HG03469 (cell line): ENCODE results near the gene GPR27.

ENCODE experiments used
- ATAC-seq: cut with Tn5 transposase; IDR thresholded peaks from one replicate; pipeline ENCODE4 v1.9.1; 2021; ENCODE audit warnings: mild to moderate bottlenecking, moderate library complexity, moderate number of reproducible peaks; ENCODE audit not compliant: unreplicated experiment

GPR27 gene

GRCh38 chr3:71753701-71754609, at the start of gene GPR27:
Gene GPR27, plus strand, starts transcription at chr3:71753855. Its CDS starts 195 bp downstream, at chr3:71754050.
- ATAC-seq = no peak

GRCh38 chr3:71704915-71705314, 48.7 kb upstream of the GPR27 start:
- ATAC-seq = no peak

- no peak for ATAC-seq
Measured at GRCh38 chr3:71705681-71706080, 48.0 kb upstream of the GPR27 start.

DNA sequence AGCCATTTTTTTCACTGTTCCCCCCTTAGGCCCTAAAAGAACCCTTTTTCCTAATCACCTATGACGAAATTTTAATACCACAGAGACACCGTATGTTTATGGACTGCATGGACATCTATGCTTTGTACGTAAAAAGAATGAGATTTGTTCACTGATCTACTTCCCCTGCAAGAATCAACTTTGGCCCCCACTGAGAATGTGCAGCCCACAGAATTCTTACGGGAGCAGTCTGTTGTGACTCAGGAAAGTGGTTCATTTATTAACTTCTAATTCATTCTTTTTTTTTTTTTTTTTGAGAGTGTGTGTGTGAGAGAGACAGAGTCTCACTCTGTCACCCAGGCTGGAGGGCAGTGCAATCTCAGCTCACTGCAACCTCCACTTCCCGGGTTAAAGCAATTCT, 46.1 kb upstream of the GPR27 start:
- no peak for ATAC-seq

- no peak for ATAC-seq
Measured at GRCh38 chr3:71708476-71709105, 45.1 kb upstream of the GPR27 start.

GRCh38 chr3:71709908-71710511, 43.6 kb upstream of the GPR27 start:
- ATAC-seq = no peak

GRCh38 chr3:71710906-71711494, 42.7 kb upstream of the GPR27 start:
- peak; percentile 68 for ATAC-seq

GRCh38 chr3:71713041-71713440, 40.6 kb upstream of the GPR27 start:
- ATAC-seq = no peak

- no peak for ATAC-seq
Measured at GRCh38 chr3:71714595-71714994, 39.1 kb upstream of the GPR27 start.

DNA sequence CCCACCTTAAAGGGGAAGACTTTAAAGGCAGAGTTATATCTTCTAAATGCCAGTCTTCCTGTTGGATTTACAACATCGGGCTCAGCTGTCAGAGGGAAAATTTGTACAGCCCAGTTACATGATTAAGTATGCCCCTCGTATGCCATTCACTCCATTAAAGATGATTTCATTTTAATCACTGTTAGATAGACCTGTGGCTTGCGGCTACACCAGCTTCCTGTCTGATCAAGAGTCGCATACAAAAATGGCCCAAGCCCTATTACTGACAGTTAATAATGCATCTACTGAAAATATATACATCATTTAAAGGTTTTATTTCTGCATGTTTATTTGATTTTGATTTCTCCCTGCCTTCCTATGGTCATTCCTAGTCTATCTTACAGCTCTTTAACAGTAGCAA, 35.6 kb upstream of the GPR27 start:
- ATAC-seq = no peak

- no peak for ATAC-seq
Measured at GRCh38 chr3:71721002-71721401, 32.7 kb upstream of the GPR27 start.

DNA sequence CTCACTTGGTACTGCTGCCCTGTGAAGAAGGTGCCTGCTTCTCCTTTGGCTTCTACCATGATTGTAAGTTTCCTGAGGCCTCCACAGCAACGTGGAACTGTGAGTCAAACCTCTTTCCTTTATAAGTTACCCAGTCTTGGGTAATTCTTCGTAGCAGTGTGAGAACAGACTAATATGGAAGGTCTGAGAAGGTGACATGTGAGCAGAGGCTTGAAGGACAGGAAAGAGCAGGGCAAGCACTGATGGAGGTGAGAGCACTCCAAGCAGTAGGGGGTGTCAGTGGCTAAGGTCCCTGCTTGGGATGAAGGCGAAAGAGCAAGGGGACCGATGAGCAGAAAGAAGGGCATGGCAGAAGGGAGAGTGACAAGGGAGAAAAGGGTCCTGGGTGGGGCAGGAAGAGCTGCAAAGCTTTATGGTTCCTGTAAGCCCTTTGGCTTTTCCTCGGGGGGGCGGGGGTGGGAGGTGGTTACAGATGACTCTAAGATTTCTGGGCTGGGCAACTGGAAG, 32.0 kb upstream of the GPR27 start:
- ATAC-seq = no peak

- ATAC-seq = no peak
Measured at GRCh38 chr3:71722693-71723092, 31.0 kb upstream of the GPR27 start.

DNA sequence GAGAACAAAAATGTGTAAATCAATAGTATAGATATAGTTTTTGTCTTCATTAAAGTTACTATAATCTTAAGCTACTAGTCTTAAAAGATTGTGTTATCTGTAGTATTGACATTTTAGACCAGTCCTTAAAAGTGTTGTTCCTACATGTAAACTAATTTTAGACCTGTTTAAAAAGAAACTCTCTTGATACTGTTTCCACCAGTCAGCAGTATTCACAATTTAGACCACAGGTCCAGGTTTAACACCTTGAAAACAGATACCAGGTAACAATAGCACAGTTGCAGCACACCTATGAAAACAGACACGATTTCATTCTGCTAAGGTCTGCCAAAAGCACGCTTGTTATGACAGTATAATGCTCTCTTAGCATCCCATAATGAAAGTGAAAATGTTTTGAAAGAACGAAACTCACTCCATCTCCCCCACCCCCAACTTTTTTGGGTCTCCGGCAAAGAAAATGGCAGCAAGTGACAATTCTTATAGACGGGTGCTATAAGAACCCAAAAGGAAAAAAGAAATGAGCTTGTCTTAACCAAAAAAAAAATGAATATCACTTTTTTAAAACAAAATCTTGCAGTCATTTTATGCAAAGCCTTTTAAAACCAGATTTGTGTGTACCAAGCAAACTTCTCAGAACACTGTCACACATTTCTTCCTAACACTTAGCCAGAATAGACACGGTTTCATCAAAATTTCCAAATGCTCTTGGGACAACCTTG, 30.0 kb upstream of the GPR27 start:
- peak; percentile 46 for ATAC-seq

GRCh38 chr3:71724171-71724453, 29.5 kb upstream of the GPR27 start:
- ATAC-seq = no peak

GRCh38 chr3:71724584-71725270, 28.9 kb upstream of the GPR27 start:
- no peak for ATAC-seq

DNA sequence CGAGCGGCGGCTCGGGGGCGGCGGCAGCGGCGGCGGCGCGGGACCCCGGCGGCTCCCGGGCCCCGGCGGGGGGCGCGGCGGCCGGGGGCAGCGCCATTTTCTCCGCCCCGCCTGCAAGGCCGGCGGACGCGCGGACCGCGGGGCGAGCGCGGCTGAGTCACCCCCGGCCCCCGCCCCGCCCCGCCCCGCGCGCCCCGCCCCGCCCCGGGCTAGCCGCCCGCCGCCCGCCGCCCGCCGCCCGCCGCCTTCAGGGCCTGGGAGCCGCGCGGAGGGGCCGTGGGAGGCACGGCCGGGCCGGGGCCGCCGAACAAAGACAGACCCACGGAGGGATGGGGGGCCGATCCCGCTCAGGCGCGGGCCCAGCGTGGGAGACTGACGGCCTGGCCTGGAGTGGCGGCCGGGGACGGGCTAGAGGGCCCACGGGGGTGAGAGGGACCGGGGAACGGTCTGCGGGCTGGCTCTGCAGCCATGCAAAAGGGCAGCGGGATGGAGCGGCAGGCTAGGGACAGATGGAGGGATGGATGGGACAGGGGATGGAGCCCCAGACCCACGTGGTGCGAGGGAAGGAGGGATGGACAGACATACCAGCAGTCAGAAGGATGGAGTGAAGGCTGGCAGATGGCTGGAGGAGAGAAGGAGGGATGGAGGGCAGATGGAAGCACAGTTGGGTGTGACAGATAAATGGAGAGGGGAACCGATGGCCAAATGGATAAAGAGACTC, 28.2 kb upstream of the GPR27 start, which contains the start of gene EIF4E3:
Gene EIF4E3, minus strand, starts transcription at position 132 of the 721 bp plus-strand sequence. Its CDS starts 35 bp downstream, at position 97.
- no peak for ATAC-seq

GRCh38 chr3:71726146-71726545, 27.5 kb upstream of the GPR27 start:
- ATAC-seq = no peak

GRCh38 chr3:71728632-71729342, 24.9 kb upstream of the GPR27 start:
- no peak for ATAC-seq
